NCI-H82 (cell line): ENCODE results near the gene OBP2B.
"Not testable (repeated sequence)": the region's sequence is repeated elsewhere in the genome, so short reads cannot be mapped to it uniquely, and the experiment has no call there.

Experiments used
- DNase-seq: peaks from one replicate; lab custom pipeline; 2025; lab: John Stamatoyannopoulos, UW

Gene OBP2B

GRCh38 chr9:133238272-133238850 is 29.3 kb upstream of the OBP2B start:
- peak; percentile 82 for DNase-seq

DNA sequence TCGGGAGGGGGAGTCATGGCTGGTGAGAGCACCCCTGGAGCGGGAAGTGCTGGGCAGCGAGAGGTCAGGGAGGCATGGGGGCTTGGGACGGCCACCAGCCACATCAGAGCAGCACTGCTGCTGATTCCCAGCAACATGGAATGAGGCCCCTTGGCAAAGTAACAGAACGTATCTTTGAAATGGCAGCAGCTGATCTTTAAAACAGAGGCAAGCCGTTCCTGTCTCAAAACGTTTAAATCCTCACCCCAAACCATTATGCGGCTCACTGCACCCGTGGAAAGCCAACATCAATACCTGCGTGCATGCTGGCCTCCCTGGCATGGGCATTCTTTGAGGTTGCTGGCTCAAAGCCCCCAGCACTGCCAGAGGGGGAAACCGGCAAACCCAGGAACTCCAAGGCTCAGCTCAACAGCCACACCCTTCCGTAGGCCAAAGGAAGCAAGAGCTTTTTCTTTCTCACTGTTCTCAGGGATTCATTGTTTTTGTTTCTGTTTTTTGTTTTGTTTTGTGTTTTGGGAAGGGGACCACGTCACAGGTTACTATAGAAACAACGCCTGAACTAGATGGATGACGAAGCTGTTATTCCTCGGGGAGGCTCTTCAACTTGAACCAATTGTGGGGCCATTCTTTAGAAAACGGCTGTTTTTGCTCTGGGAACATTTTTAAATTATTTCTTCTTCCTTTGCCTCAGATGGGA is 28.1 kb upstream of the OBP2B start:
- DNase-seq, result no peak

DNA sequence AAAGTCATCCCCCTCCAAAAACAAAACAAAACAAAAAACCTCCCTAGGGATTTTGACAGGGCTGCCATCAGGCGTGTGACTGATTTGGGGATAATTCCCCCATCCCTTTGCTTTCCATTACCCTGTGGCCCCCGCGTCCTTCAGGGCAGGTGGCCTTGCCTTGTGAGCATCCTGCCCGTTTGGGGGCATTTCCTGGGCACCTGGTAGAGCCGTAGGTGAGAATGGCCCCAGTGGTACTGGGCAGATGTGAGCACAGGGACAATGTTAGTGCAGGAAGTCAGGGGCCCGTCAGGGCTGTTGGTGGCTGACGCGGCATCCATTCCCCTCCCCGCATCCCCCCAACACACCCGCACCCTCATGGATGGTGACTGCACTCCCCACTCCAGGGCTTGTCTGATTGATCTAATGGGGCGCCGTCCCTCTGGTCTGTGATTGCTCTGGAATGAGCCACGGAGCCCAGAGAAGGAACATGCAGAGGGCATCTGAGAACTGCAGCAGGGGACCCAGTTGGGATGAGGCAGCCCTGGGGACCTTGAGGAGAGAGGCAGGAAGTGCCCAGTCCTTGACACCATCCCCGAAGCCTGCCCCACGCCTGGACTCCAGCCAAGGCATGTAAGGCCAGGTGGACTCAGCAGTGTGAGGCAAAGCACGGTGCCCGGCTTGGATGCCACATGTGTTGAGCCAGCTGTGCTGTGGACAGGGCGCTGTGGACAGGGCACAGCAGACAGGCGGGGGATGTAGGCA is 27.4 kb upstream of the OBP2B start:
- DNase-seq, result not testable (repeated sequence)

DNA sequence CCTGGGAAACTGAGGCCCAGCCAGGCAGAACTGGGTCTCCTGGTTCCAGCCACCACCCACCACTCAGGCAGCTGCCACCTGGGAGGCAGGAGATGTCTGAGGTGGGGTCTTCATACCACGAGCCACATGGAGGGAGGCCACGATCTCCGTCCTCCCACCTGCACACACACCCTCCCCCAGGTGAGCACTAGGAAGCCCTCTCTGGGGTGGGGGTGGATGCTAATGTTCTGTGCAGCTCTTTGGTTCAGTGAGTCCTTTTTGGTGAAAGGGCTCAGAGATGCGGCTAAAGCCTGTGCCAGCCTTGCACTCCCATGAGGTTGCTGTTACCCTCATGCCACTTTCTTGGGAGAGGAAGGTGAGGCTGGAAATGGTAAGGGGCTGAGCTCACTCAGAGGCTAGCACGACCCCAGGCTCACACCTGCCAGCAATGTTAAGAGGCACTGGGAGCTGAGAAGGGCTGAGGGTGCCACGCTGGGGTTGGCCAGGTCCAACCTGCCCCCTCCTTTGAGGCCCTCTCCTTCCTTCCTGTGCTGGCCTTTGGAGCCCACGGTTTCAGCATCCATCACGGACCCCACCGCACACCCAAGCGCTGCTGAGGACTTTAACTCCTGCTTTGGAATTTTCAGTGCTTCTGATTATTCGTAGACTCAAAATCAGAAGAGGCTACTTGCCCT is 26.6 kb upstream of the OBP2B start:
- no peak for DNase-seq

GRCh38 chr9:133234577-133235322 is 25.7 kb upstream of the OBP2B start:
- no peak for DNase-seq

- DNase-seq, result no peak
Measured at GRCh38 chr9:133233681-133234432, 24.8 kb upstream of the OBP2B start.

DNA sequence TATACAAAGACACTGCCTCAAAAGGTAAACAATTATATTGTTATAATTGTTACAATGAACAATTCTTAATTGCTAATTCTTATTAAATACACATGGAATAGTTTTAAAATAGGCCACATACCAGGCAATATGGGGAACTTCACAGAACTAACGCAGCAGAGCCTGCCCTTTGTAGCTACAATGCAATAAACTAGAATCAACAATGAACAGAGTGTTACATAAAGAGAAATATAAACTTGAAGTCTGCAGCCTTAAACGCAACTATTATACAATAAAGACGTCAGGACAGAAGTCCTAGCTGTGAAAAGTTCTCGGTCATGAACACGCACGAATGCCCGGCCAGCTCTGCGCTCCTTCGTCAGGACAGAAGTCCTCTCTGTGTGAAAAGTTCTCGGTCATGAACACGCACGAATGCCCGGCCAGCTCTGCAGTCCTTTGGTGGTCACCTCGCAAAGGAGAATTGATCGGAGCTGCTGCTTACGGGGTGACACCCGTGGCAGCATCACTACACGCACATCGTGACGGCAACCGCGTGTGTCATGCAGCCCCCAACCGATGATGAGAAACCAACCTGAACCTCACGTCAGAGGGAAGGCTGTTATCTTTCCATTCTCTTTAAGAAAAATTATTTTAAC is 23.0 kb upstream of the OBP2B start:
- not testable (repeated sequence) for DNase-seq

DNA sequence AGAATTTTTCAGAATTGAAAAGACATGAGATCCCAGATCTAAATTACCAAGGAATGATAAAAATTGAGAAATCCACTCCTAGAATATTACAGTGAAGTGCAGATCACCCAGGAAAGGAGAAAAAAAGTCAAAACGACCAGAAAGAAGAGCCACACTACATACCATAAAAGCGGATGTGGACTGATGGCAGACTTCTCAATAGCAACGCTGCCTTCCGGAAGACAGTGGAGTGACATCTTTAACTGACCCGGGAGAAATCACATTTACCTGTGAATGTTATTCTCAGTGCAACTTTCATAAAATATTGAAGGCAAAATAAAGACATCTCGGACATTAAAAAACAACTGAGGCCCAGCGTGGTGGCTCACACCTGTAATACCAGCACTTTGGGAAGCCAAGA is 21.5 kb upstream of the OBP2B start:
- not testable (repeated sequence) for DNase-seq

DNA sequence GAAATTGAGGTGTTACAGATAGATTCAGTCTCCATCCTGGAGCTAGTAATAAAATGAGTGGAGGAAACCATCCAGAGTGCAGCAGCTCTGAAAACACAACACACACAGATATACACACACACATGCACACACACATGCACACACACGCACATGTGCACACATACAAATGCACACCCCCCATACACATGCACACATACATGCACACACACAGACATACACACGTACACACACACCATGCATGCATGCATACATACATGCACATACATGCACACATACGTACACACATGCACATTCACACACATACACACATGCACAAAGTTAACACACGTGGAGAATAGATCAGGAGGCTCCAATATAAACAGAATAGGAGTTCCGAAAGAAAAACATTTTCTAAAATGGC is 21.0 kb upstream of the OBP2B start:
- no peak for DNase-seq

DNA sequence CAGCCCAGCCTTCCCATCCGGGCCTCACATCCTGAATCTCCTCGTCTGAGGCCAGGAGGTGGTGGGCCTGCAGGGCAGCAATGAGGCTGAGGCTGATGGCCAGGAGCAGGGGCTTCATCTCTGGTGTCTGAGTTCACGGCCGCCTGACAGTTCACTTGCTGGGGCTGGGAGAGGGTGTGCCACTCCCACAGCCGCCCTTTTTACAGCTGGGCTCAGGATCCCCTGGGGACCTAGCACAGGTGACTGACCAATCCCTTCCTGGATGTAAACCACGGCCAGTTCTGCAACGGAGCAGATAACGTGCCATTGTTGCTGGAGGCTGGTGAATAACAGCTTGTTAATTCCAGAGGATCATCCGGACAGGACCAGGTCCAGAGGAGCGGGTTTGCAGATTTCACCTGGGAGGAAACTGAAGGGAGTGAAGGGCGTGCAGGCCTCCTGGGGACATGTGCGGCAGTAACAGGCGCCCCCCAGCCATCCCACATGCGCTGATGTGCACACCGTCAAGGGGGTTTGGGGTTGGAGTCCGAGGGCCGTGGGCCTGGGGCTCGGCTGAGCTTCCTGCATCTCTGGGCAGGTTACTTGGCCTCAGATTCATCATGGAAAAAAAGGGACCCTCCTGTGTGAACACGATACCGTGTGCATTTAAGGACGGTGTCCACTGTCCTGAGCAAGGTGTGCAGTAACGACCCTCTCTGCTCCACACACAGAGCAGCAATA is 19.6 kb upstream of the OBP2B start:
- DNase-seq, result not testable (repeated sequence)

- DNase-seq, result not testable (repeated sequence)
Measured at GRCh38 chr9:133227996-133228395, 18.9 kb upstream of the OBP2B start.

DNA sequence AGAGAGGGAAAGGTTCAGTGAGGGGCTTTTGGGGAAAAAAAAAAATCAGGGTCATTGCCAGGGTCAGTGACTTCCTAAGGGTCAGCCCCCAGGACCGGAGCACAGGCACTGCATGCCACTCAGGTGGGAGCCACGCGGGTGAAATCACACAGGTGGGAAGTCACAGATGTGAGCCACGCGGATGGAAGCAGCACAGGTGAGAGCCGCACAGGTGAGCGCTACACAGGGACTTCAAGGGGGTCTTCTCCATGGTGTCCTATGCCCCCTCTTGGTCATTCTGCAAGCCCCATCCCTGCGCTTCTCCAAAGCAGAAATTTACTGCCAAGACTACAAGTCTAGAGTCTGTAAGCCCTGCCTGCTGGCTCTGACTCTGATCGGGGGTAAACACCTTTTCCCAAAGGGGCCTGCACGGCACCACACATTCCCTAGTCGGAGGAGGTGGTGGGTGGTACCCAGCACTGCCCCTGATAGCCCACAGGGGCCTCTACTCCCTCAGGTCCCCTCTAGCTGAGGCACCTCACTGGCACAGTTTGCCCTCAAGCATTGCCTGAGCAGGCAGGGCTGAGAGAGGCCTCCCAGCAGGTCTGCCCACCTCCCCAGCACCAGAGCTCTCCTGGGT is 18.3 kb upstream of the OBP2B start:
- DNase-seq, result no peak

- no peak for DNase-seq
Measured at GRCh38 chr9:133226219-133227171, 17.4 kb upstream of the OBP2B start.

DNA sequence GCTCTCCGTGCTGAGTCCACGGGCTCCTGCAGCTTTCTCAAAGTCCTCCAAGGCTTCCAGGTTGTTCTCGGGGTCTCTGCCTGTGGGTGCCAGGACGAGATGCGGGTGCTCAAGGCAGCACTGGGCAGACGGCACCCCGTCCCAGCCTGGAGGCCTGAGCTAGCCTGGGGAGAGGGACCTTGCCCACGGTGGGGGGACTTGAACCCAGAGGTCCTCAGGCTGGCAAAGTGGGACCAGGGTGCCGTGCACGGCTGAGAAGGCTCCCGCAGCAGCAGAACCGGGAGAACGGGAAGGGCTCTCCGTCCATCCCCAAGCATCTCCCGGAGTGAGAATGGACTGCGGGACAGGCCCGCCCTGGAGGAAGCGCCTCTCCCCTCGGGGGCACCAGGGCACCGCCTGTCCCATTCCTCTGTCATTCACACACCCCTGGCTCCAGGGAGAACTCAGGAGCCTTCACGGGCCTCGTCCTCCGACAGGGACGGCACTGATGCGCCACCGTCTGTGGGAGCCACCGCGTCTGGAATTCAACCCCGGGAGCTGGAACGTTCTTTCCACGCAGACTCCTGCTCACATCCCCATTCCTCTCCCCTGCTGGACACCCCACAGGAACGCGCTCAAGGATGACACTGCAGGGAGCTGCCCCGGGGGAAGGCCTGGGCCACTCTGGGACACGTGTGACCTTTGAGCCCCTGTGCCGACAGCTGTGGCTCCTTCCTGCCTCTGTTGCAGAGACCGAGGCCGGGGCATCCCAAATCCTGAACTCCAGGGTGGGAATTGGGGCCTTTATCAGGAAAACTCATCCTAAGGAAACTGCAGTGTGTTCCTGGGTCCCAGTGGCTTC is 16.3 kb upstream of the OBP2B start:
- no peak for DNase-seq

GRCh38 chr9:133224762-133225161 is 15.7 kb upstream of the OBP2B start:
- no peak for DNase-seq

DNA sequence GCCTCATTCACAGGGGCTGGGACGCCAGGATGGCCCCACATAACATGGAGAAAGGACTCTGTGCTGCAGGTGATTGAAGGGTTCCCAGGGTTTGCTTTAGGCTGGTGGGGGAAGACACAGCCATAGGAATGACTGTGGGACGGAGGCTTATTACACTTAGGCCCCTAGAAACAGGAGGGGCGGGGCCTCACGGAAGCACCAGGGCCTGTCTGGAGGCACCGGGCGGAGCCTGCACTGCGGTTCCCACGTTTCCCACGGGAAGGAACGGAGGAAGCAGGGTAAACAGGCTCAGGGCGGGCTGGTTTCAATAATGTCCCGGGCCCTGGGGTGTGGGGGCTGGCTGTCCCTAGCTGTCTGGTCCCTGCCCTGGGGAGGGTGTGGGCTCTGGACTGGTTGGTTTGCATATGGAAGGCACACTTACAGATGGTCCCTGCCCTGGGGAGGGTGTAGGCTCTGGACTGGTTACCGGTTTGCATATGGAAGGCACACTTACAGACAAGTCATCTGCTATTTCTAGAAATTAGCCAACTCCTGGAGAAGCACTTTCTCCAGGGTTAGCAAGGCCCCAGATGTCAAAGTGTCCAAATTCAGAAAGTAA is 14.2 kb upstream of the OBP2B start:
- DNase-seq, result not testable (repeated sequence)

GRCh38 chr9:133221994-133222393 is 12.9 kb upstream of the OBP2B start:
- not testable (repeated sequence) for DNase-seq
